NCI-H2196 (cell line): ENCODE results near the gene PHYHIPL.

ENCODE experiments used
- DNase-seq: peaks from one replicate; lab custom pipeline; 2025; ENCODE audit not compliant: unreplicated experiment; lab: John Stamatoyannopoulos, UW

PHYHIPL gene

DNA sequence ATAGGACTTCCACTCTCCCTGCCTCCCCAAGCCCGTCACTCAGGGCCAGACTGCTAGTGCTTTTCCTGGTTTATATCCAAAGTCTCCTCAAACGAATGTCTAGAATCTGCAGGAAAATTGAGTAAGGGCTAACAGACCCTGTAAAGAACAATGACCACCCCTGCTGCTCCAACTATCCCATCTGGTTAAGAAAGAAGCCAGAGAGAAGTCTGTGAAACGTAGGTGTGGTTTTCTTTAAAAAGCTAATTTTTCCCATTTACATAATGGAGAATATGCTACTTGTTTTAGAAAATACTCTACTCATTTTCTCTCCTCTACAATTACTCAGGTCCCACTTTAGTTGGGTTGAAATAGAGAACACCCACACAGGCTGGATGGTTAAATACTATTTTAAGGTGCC is 113.4 kb downstream of the PHYHIPL start:
- no peak for DNase-seq

GRCh38 chr10:59290448-59290847 is 114.0 kb downstream of the PHYHIPL start:
- DNase-seq = no peak
